ENCODE data around the gene TRIM34. TPM values are rescaled to one million over a fixed set of nuclear protein-coding genes. Genes with fewer than 3 reads are reported as not detected.
A peak's percentile ranks its signal among the peaks of the same experiment; 100 is the strongest.

Gene TRIM34
- total and polyA plus RNA-seq, 2 experiments from 2014 or later: 3.9 to 5.1 TPM

- in situ Hi-C loops (cut with MboI): no loop called here
Observed at GRCh38 chr11:5611627-5612026, 13.2 kb upstream of the TRIM34 start.

GRCh38 chr11:5618807-5619206 is 6.0 kb upstream of the TRIM34 start:
- TF ChIP-seq EZH2phosphoT487 (IDR thresholded peaks at IDR 0.05; ENCODE audit: insufficient read depth, low read depth): no peak
- no peak for TF ChIP-seq EZH2 (IDR thresholded peaks at IDR 0.05; ENCODE audit: insufficient read depth, poor library complexity, severe bottlenecking)
- H3K9me2 ChIP-seq (ENCODE audit: insufficient read depth): no peaks in the 10 kb centered on the region
- peak overlapping the region; percentile 76 for H3K9ac ChIP-seq
- H3K9me3 ChIP-seq (ENCODE audit: low read depth): no peaks in the 10 kb centered on the region
- H3K4me3 ChIP-seq: no peak overlapping the region; the same call in 1 of the 2 replicates
- in situ Hi-C loops (cut with MboI): no loop called here
- H3K27ac ChIP-seq: peak overlapping the region; percentile 98
- peak overlapping the region; percentile 19; the same call in 1 of the 2 replicates for H2AFZ ChIP-seq
- peak; percentile 93 for DNase-seq
- peaks cover 41% of the 10 kb centered on the region for H3K4me1 ChIP-seq (ENCODE audit: insufficient read depth)
- H3K79me2 ChIP-seq (ENCODE audit: insufficient read depth): no peaks in the 10 kb centered on the region
- 0 to 3% methylated on average over 3 of the region's 3 CpGs for WGBS, 2 experiments (ENCODE audit: low coverage in 1 of 2, low lambda C conversion rate in 2 of 2, missing lambda C conversion rate in 2 of 2)
- no peaks in the 10 kb centered on the region for H3K27me3 ChIP-seq (replicated peaks; ENCODE audit: insufficient read depth)
- no peaks in the 10 kb centered on the region for H3K36me3 ChIP-seq (ENCODE audit: low read depth)
- H3K4me2 ChIP-seq (ENCODE audit: unreplicated experiment): peak overlapping the region; percentile 77
- H3F3A ChIP-seq (ENCODE audit: insufficient read depth): peaks cover 39% of the 10 kb centered on the region
- no peaks in the 10 kb centered on the region for H4K20me1 ChIP-seq (ENCODE audit: insufficient read depth)

More at GRCh38 chr11:5611627-5612026, 13.2 kb upstream of the TRIM34 start:
- no peak overlapping the region for H3K27ac ChIP-seq
- H3K36me3 ChIP-seq (ENCODE audit: low read depth): no peaks in the 10 kb centered on the region
- no peaks in the 10 kb centered on the region for H3K27me3 ChIP-seq (replicated peaks; ENCODE audit: insufficient read depth)
- H3K4me2 ChIP-seq (ENCODE audit: unreplicated experiment): no peak overlapping the region
- no peak overlapping the region for H3K9ac ChIP-seq
- no peak overlapping the region for H2AFZ ChIP-seq
- no peaks in the 10 kb centered on the region for H4K20me1 ChIP-seq (ENCODE audit: insufficient read depth)
- H3F3A ChIP-seq (ENCODE audit: insufficient read depth): 0 out of 2 replicates have a peak, but pooled peaks cover under 1% of the 10 kb centered on the region
- H3K9me2 ChIP-seq (ENCODE audit: insufficient read depth): no peaks in the 10 kb centered on the region
- WGBS, 2 experiments (ENCODE audit: low coverage in 1 of 2, low lambda C conversion rate in 2 of 2, missing lambda C conversion rate in 2 of 2): 94 to 97% methylated on average over 11 of the region's 11 CpGs
- H3K79me2 ChIP-seq (ENCODE audit: insufficient read depth): no peaks in the 10 kb centered on the region
- no peaks in the 10 kb centered on the region for H3K9me3 ChIP-seq (ENCODE audit: low read depth)
- H3K4me1 ChIP-seq (ENCODE audit: insufficient read depth): no peaks in the 10 kb centered on the region
- DNase-seq: no peak
- no peak overlapping the region for H3K4me3 ChIP-seq
- no peak for TF ChIP-seq EZH2phosphoT487 (IDR thresholded peaks at IDR 0.05; ENCODE audit: insufficient read depth, low read depth)
- no peak for TF ChIP-seq EZH2 (IDR thresholded peaks at IDR 0.05; ENCODE audit: insufficient read depth, poor library complexity, severe bottlenecking)

- in situ Hi-C loops (cut with MboI): no loop called here
- H3K4me1 ChIP-seq (ENCODE audit: insufficient read depth): peaks cover 53% of the 10 kb centered on the region
- H3K9me3 ChIP-seq (ENCODE audit: low read depth): no peaks in the 10 kb centered on the region
- no peaks in the 10 kb centered on the region for H3K36me3 ChIP-seq (ENCODE audit: low read depth)
- TF ChIP-seq EZH2phosphoT487 (IDR thresholded peaks at IDR 0.05; ENCODE audit: insufficient read depth, low read depth): no peak
- TF ChIP-seq EZH2 (IDR thresholded peaks at IDR 0.05; ENCODE audit: insufficient read depth, poor library complexity, severe bottlenecking): no peak
- no peaks in the 10 kb centered on the region for H4K20me1 ChIP-seq (ENCODE audit: insufficient read depth)
- H3F3A ChIP-seq (ENCODE audit: insufficient read depth): peaks cover 39% of the 10 kb centered on the region
- H3K4me3 ChIP-seq: peak overlapping the region; percentile 56
- H3K27ac ChIP-seq: peak overlapping the region; percentile 98
- peak overlapping the region; percentile 57 for H2AFZ ChIP-seq
- no peaks in the 10 kb centered on the region for H3K9me2 ChIP-seq (ENCODE audit: insufficient read depth)
- H3K27me3 ChIP-seq (replicated peaks; ENCODE audit: insufficient read depth): no peaks in the 10 kb centered on the region
- H3K79me2 ChIP-seq (ENCODE audit: insufficient read depth): no peaks in the 10 kb centered on the region
- WGBS, 2 experiments (ENCODE audit: low coverage in 1 of 2, low lambda C conversion rate in 2 of 2, missing lambda C conversion rate in 2 of 2): 46 to 55% methylated on average over 3 of the region's 3 CpGs
- H3K9ac ChIP-seq: peak overlapping the region; percentile 77
- H3K4me2 ChIP-seq (ENCODE audit: unreplicated experiment): peak overlapping the region; percentile 83
- peak; percentile 91 for DNase-seq
Observed at GRCh38 chr11:5620651-5621521, 3.9 kb upstream of the TRIM34 start.

- no peak for DNase-seq
- in situ Hi-C loops (cut with MboI): no loop called here
- peak overlapping the region; percentile 77 for H3K9ac ChIP-seq
- no peaks in the 10 kb centered on the region for H3K9me2 ChIP-seq (ENCODE audit: insufficient read depth)
- no peaks in the 10 kb centered on the region for H3K36me3 ChIP-seq (ENCODE audit: low read depth)
- no peaks in the 10 kb centered on the region for H3K79me2 ChIP-seq (ENCODE audit: insufficient read depth)
- H3K27me3 ChIP-seq (replicated peaks; ENCODE audit: insufficient read depth): no peaks in the 10 kb centered on the region
- no peaks in the 10 kb centered on the region for H3K9me3 ChIP-seq (ENCODE audit: low read depth)
- no peaks in the 10 kb centered on the region for H4K20me1 ChIP-seq (ENCODE audit: insufficient read depth)
- H3K4me2 ChIP-seq (ENCODE audit: unreplicated experiment): peak overlapping the region; percentile 83
- H3K4me1 ChIP-seq (ENCODE audit: insufficient read depth): peaks cover 59% of the 10 kb centered on the region
- 0 out of 2 replicates have a peak overlapping the region, but pooled peaks have one; percentile 57 for H2AFZ ChIP-seq
- TF ChIP-seq EZH2 (IDR thresholded peaks at IDR 0.05; ENCODE audit: insufficient read depth, poor library complexity, severe bottlenecking): no peak
- TF ChIP-seq EZH2phosphoT487 (IDR thresholded peaks at IDR 0.05; ENCODE audit: insufficient read depth, low read depth): no peak
- H3F3A ChIP-seq (ENCODE audit: insufficient read depth): peaks cover 39% of the 10 kb centered on the region
- H3K4me3 ChIP-seq: peak overlapping the region; percentile 56
- peak overlapping the region; percentile 98 for H3K27ac ChIP-seq
Observed at GRCh38 chr11:5621580-5621979, 3.2 kb upstream of the TRIM34 start.
